GM19025 (cell line): ENCODE data around the gene TMEM150C.

Experiments
- ATAC-seq: cut with Tn5 transposase; IDR thresholded peaks from one replicate; pipeline ENCODE4 v1.9.1; 2021; ENCODE audit warnings: mild to moderate bottlenecking, low read depth, moderate library complexity; ENCODE audit not compliant: unreplicated experiment

The TMEM150C gene

DNA sequence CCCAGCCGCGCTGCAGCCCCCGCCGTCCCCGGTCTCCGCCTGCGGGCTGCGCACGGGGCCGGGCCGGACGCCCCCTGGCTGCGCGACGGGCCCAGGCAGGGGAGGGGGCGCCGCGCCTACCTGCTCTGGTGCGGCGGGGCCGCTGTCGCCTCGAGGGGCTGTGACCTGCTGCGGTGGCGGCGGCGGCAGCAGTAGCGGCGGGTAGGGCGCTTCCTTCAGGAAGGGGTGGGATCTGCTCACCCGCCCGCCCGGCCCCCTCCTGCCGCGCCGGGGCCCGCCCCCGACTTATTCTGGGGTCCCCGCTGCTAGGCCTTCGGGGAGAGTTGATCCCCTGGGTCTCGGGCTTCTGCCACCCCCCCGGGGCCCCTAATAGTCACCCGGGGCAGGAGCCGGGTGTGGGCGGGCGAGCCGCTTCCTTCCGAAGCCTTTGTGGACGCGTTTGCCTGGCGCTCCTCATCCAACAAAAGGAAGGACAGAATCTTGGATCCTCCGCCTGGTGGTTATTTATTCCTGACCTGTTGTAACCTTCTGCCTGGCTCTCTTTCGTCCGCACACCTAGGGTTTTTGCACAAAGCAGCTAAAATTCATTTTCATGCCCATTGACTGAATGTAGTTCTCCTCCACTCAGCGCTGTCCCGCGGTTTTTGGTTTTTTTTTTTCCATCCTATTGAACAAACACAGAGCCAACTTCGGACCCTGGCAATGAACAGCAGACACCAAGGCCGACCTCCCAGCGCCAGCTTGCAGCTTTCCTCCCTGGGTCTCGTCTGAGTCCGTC lies at the start of gene TMEM150C:
Gene TMEM150C (minus strand): TSS at position 203 of the 778 bp plus-strand sequence. CDS start 57,331 bp downstream, outside the sequence.
- no peak for ATAC-seq

GRCh38 chr4:82611527-82611926 lies 49.7 kb upstream of the TMEM150C start:
- ATAC-seq = no peak

DNA sequence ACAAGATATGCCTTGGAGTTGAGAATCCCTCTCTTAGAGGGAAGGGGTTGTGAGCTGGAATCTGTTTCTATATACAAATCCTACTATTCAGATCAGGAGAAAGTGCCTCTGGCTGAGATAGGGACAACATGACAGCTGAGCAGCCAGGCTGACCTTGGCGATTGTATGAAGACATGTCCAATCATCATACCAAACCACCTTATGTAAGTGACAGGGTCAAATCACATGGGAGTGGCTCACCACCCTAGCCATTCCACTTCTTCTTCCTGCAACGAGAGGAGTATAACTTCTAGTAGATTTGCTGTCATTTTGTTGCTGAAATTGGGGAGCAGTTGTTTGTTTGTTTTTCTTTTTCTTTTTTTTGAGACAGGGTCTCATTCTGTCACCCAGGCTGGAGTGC lies 48.3 kb upstream of the TMEM150C start:
- ATAC-seq = no peak

- no peak for ATAC-seq
Observed at GRCh38 chr4:82606622-82607021, 44.8 kb upstream of the TMEM150C start.

DNA sequence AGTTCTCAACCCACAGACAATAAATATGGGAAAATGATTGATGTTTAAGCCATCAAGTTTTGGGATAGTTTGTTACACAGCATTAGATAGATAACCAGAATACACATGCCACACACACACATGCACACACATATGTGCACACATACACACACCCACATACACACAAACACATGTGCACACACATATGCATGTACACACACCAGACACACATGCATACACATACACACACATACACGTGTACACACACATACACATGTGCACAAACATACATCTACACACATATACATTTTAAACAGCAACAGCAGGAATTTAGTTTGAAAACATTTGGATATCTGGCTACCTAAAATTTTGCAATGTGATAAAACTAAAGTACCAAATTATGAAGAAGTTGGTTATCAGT lies 42.7 kb upstream of the TMEM150C start:
- ATAC-seq = no peak

DNA sequence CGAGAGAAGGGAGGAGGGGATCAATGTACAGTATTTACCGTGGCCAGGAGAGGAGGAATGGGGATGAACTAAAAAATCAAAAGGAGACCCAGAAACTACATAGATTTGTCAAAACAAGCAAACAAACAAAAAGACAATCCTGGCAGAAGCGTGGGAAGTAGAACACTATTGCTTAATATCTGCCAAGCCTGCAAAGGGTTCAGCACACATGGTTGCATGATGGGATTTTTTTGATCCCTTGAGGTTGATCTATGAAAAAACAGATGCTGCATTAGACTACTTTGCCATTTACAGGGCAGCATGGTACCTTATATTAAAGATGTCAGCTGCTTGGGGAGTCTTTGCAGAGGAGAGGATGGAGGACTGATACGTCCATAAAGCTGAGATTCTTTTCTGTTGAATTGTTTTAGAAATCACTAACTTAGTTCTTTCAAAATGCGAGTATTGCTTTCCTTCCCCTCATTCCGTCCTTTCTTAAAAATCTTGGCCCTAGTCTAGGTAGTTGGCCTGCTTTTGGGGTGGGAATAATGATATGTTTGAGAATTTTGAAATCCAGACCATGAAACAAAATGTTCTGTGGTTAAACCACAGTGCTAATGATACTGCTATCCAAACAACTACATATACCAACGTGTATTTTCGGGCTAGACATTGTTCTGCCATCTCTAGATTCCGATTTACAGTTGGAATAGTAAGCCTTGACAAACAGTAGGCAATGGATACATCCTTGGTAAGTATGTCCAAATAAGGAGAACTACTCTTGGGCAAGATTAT lies 39.6 kb upstream of the TMEM150C start:
- no peak for ATAC-seq

- no peak for ATAC-seq
Observed at GRCh38 chr4:82599336-82599735, 37.5 kb upstream of the TMEM150C start.

GRCh38 chr4:82594456-82594855 lies 32.7 kb upstream of the TMEM150C start:
- ATAC-seq = no peak

DNA sequence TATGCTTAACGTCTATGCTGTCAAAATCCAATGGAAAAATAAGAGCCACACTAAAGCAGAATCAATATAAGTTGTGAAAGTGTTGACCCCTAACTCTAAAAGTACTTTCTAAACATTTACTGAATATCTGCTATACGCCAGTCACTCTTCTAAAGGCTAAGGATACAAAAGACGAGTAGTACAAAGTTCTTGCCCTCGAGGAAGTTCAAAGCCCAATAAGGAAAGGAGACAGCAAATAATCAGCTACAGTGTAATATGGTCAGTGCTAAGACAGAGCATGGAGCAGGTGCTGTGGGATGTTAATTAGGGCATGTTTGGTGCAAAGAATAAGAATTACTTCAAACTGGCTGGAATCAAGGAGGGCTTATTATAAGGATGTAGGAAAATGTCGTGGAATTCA lies 31.6 kb upstream of the TMEM150C start:
- no peak for ATAC-seq

GRCh38 chr4:82592639-82593038 lies 30.9 kb upstream of the TMEM150C start:
- no peak for ATAC-seq

- ATAC-seq = no peak
Observed at GRCh38 chr4:82591592-82591991, 29.8 kb upstream of the TMEM150C start.

DNA sequence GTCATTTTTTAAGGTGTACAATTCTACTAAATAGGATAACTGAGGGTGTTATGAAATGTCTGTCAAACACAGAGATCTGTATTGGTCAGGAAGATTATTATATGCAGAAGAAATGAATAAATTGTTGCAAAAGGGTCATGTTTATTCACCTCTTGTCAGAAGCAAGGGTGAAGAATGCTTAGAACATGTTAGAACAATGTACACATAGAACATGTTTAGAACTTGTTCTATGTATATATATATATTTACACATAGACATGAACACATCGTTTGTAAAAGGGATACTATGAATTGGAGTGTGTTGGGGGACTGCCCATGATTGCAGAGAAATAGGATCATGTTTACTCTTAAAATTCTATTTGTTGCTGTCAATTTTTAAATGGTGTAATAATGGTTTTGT lies 28.0 kb upstream of the TMEM150C start:
- ATAC-seq = no peak

DNA sequence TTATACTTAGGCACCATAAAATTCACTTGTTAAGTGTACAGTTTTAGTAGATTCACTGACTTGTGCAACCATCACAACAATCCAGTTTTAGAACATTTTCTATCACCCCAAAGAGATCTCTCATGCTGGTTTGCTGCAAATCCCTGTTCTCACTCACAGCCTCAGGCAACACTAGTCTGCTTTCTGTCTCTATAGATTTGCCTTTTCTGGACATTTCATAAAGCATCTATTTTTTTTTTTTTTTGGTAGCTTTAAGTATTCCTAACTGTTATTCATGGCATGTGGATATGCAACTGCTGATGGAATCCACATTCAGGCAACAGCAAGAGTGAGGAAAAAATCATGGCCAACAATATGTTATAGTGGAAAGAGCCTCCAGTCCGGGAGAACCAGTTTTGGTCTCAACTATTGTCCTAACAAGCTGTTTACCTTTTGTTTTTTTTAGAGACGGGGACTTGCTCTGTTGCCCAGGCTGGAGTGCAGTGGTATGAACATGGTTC lies 27.0 kb upstream of the TMEM150C start:
- ATAC-seq = no peak

GRCh38 chr4:82587826-82588540 lies 26.2 kb upstream of the TMEM150C start:
- no peak for ATAC-seq

GRCh38 chr4:82585690-82586435 lies 24.1 kb upstream of the TMEM150C start:
- no peak for ATAC-seq

DNA sequence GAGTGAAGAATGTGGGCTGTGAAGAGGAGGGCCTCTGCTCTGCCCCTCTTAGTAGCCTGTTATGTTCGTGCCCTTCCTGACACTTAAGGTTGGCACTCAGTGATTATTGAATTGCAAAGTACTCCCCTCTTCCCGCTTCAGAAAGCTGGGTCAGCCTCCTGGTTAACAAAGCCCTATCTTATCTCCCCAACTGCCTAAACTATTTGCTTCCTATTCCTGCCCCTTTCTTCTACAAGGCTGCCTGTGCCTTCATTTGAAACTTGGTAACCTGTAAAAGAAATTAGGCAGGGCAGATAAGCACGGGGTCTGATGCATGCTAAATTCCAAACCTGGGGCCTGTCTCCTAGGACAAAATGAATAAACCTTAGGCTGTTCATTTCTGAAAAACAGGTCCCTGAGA lies 23.1 kb upstream of the TMEM150C start:
- no peak for ATAC-seq

DNA sequence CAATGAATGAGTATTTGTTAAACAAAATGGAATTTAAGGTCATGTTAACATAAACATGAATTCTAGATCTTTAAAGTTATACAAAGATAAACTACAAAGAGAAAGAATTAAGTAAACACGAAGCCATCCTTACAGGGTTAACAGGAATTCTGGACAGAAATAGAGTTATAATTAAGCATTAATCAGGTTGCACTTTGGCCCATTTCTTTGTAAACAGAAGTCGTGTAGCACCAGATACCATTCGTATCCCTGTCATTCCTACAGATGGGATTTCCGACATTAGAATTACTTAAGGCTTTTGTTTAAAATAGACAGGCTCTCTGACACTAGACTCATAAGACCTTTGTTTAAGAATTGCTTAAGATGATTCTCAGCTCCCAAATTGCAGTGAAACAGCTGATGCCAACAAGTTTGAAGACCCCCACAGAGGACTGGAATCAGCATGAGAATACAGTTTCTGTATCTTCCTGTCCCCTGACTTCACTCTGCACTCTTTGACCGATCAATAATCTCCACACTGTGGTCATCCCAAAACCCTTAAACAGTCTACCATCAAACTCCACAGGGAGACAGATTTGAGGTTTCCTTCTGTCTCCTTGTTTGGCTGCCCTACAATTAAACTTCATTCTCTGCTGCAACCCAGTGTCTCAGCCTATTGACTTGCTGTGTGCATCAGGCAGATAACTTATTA lies 22.3 kb upstream of the TMEM150C start:
- ATAC-seq = no peak

- no peak for ATAC-seq
Observed at GRCh38 chr4:82579932-82580331, 18.1 kb upstream of the TMEM150C start.

DNA sequence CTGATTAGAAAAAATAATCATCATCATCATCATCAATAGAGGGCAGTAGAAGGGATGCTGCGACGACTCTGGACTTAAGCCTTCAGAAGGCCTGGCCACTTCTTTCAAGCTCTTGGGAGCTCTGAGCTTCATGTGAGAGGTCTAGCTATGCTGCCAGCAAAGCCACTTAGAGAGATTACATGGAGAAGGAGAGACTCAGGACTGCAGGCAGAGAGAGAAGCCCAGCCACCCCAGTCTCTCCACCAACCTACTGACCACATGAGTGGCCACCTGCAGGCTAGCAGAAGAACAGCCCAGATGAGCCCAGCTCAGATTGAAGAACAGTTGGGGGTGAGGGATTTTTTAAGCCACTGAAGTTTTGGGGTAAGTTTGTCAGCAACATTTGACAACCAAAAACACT lies 17.1 kb upstream of the TMEM150C start:
- no peak for ATAC-seq

- no peak for ATAC-seq
Observed at GRCh38 chr4:82577451-82577850, 15.7 kb upstream of the TMEM150C start.
